ENCODE data around the gene BMAL1. TPM values are rescaled to one million over a fixed set of nuclear protein-coding genes. Genes with fewer than 3 reads are reported as not detected.

Gene BMAL1
- total and polyA plus RNA-seq, 2 donors (not counting 3 experiments of a cell fraction or from before 2014, with no cell fraction given), result 5.8 to 10.1 TPM

DNA sequence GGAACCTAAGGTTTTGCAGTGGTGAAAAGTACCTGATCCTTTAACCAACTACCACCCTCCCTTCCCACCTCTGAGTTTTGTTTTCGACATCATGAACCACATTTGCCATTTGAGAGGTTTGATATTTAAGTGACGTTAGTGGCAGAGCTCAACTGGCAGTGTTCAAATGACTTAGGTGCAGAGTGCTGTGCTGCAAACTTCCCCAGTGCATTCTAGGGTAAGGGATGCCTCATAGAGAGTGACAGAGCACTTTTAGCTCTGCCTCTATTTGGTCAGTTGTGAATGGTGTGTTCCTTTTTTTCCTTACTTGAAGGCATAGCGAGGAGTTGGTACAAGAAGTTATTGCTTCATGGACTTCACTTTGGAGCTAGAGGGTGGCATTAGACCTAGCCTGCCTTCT is 9.4 kb downstream of the BMAL1 start:
- Histone ChIP-seq H3K9me3 (replicated peaks; ENCODE audit: control insufficient read depth, insufficient read depth, low read length) (no peaks in the 10 kb centered on the region), H3K4me2 (ENCODE audit: insufficient read depth, low read length) (no peak overlapping the region), H3K27ac (ENCODE audit: insufficient read depth, low read depth, low read length) (no peak overlapping the region), H3K27me3 (ENCODE audit: control insufficient read depth in 2 of 2, insufficient read depth in 2 of 2, low read length in 2 of 2) (no peaks in the 10 kb centered on the region), H3K9me1 (replicated peaks; ENCODE audit: control insufficient read depth, extremely low read depth, insufficient read depth, low read length) (no peaks in the 10 kb centered on the region), H3K4me1 (ENCODE audit: control insufficient read depth, extremely low read depth, insufficient read depth, low read length) (no peaks in the 10 kb centered on the region), H3K36me3 (ENCODE audit: control insufficient read depth in 2 of 2, extremely low read depth in 1 of 2, insufficient read depth in 2 of 2, low read length in 2 of 2) (no peaks in the 10 kb centered on the region), H4K20me1 (replicated peaks; ENCODE audit: control insufficient read depth, extremely low read depth, insufficient read depth, low read length) (peaks cover 4% of the 10 kb centered on the region), H2AFZ (ENCODE audit: low read depth, low read length) (no peak overlapping the region), H3K79me2 (ENCODE audit: control insufficient read depth, insufficient read depth, low read length) (no peaks in the 10 kb centered on the region), H3K9ac (replicated peaks; ENCODE audit: extremely low read depth, insufficient read depth, low read length) (no peak overlapping the region), H3K4me3 (replicated peaks in 1 of 3; ENCODE audit: insufficient read depth in 1 of 3, low read depth in 1 of 3, low read length in 3 of 3) (no peak overlapping the region)
- DNase-seq (ENCODE audit: low read depth, low spot score) (no peak), FAIRE-seq (no peak)
- dilution Hi-C loops (cut with MboI; ENCODE audit: extremely low pct_ligation_motif_present, low sequenced_read_pairs) (no loop called here), intact Hi-C loops (cut with micrococcal nuclease) (no loop called here)
- POLR2A ChIA-PET, result no interaction called here
- TF ChIP-seq POLR2AphosphoS5 (IDR thresholded peaks at IDR 0.05; ENCODE audit: insufficient read depth, low read depth, low read length) (no peak), GATA2 (IDR thresholded peaks at IDR 0.05; ENCODE audit: insufficient read depth, insufficient read length, low read depth, low read length) (no peak), JUN (IDR thresholded peaks at IDR 0.05; ENCODE audit: borderline replicate concordance, insufficient read depth, insufficient read length, low read depth) (no peak), FOS (IDR thresholded peaks at IDR 0.05; ENCODE audit: borderline replicate concordance, insufficient read depth, low read length) (no peak), MYC (IDR thresholded peaks at IDR 0.05; ENCODE audit: low read depth, low read length) (no peak), EZH2 (IDR thresholded peaks at IDR 0.05; ENCODE audit: borderline replicate concordance, low read depth, low read length, severe bottlenecking) (no peak), POLR2A (IDR thresholded peaks at IDR 0.05; ENCODE audit: low read depth, low read length) (no peak)
- TF ChIP-seq, protein P1, sequence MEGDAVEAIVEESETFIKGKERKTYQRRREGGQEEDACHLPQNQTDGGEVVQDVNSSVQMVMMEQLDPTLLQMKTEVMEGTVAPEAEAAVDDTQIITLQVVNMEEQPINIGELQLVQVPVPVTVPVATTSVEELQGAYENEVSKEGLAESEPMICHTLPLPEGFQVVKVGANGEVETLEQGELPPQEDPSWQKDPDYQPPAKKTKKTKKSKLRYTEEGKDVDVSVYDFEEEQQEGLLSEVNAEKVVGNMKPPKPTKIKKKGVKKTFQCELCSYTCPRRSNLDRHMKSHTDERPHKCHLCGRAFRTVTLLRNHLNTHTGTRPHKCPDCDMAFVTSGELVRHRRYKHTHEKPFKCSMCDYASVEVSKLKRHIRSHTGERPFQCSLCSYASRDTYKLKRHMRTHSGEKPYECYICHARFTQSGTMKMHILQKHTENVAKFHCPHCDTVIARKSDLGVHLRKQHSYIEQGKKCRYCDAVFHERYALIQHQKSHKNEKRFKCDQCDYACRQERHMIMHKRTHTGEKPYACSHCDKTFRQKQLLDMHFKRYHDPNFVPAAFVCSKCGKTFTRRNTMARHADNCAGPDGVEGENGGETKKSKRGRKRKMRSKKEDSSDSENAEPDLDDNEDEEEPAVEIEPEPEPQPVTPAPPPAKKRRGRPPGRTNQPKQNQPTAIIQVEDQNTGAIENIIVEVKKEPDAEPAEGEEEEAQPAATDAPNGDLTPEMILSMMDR (IDR thresholded peaks at IDR 0.05; ENCODE audit: extremely low read depth in 1 of 2, insufficient read depth in 1 of 2, low read depth in 1 of 2, low read length in 2 of 2), result no peak
- TF ChIP-seq, protein P2, sequence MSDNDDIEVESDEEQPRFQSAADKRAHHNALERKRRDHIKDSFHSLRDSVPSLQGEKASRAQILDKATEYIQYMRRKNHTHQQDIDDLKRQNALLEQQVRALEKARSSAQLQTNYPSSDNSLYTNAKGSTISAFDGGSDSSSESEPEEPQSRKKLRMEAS (IDR thresholded peaks at IDR 0.05; ENCODE audit: insufficient read depth, insufficient read length), result no peak
- BruUV-seq (replicated peaks), result no TSS peak
- CTCF ChIA-PET, result interaction anchor here (0.9 to 1.8 kb wide), 3 partner anchors 14 to 49 kb away, joined by 3 to 4 read pairs (median 3); no protein-coding TSS in a partner anchor
